ENCODE results near the gene GUK1.
"Not testable (repeated sequence)": the region's sequence is repeated elsewhere in the genome, so short reads cannot be mapped to it uniquely, and the experiment has no call there.

The GUK1 gene

GRCh38 chr1:228177183-228177475, 37.0 kb downstream of the GUK1 start:
- DNase-seq (ENCODE audit: low spot score), result no peak

- DNase-seq (ENCODE audit: low spot score), result no peak
Observed at GRCh38 chr1:228177721-228178710, 37.9 kb downstream of the GUK1 start.

- no peak for DNase-seq (ENCODE audit: low spot score)
Observed at GRCh38 chr1:228178737-228179684, 38.9 kb downstream of the GUK1 start.

- DNase-seq (ENCODE audit: low spot score), result peak; percentile 53
Observed at GRCh38 chr1:228180271-228180958, 40.3 kb downstream of the GUK1 start.

GRCh38 chr1:228180959-228181644, 41.0 kb downstream of the GUK1 start:
- DNase-seq (ENCODE audit: low spot score), result no peak

GRCh38 chr1:228181645-228182034, 41.6 kb downstream of the GUK1 start:
- DNase-seq (ENCODE audit: low spot score), result no peak

- DNase-seq (ENCODE audit: low spot score), result no peak
Observed at GRCh38 chr1:228182296-228183030, 42.4 kb downstream of the GUK1 start.

- DNase-seq (ENCODE audit: low spot score), result no peak
Observed at GRCh38 chr1:228184152-228184551, 44.1 kb downstream of the GUK1 start.

GRCh38 chr1:228185641-228185965, 45.5 kb downstream of the GUK1 start:
- DNase-seq (ENCODE audit: low spot score), result no peak

- DNase-seq (ENCODE audit: low spot score), result not testable (repeated sequence)
Observed at GRCh38 chr1:228188249-228188648, 48.2 kb downstream of the GUK1 start.

- DNase-seq (ENCODE audit: low spot score), result no peak
Observed at GRCh38 chr1:228190182-228190581, 50.1 kb downstream of the GUK1 start.

- no peak for DNase-seq (ENCODE audit: low spot score)
Observed at GRCh38 chr1:228190778-228191177, 50.7 kb downstream of the GUK1 start.

GRCh38 chr1:228194436-228194835, 54.4 kb downstream of the GUK1 start:
- no peak for DNase-seq (ENCODE audit: low spot score)

GRCh38 chr1:228194921-228195812, 55.1 kb downstream of the GUK1 start:
- DNase-seq (ENCODE audit: low spot score), result no peak

- no peak for DNase-seq (ENCODE audit: low spot score)
Observed at GRCh38 chr1:228197555-228198147, 57.6 kb downstream of the GUK1 start.

Measured in NAMALWA (cell line).